DMS 273 treated with DMSO at 0.1 percent for 48 hours (cell line): ENCODE data around the gene ARFGAP2.

Experiments used
- DNase-seq: peaks from one replicate; lab custom pipeline; 2025; lab: John Stamatoyannopoulos, UW

The ARFGAP2 gene

GRCh38 chr11:47187723-47188122 is 11.0 kb upstream of the ARFGAP2 start:
- no peak for DNase-seq

- no peak for DNase-seq
Observed at GRCh38 chr11:47186700-47187695, 10.3 kb upstream of the ARFGAP2 start.

GRCh38 chr11:47186076-47186699 is 9.5 kb upstream of the ARFGAP2 start, which contains the start of gene PACSIN3:
TSS of gene PACSIN3 (minus strand) at chr11:47186434. CDS start at chr11:47182727, 3,707 bp downstream.
- DNase-seq, result no peak

GRCh38 chr11:47185305-47186075 is 8.8 kb upstream of the ARFGAP2 start:
- DNase-seq, result no peak

- no peak for DNase-seq
Observed at GRCh38 chr11:47184711-47185304, 8.1 kb upstream of the ARFGAP2 start.

- DNase-seq, result no peak
Observed at GRCh38 chr11:47183969-47184368, 7.3 kb upstream of the ARFGAP2 start.

- no peak for DNase-seq
Observed at GRCh38 chr11:47183031-47183856, 6.6 kb upstream of the ARFGAP2 start.

- no peak for DNase-seq
Observed at GRCh38 chr11:47182380-47182779, 5.7 kb upstream of the ARFGAP2 start.

GRCh38 chr11:47181271-47181670 is 4.6 kb upstream of the ARFGAP2 start:
- DNase-seq, result no peak

GRCh38 chr11:47180006-47180787 is 3.5 kb upstream of the ARFGAP2 start:
- DNase-seq, result no peak

- DNase-seq, result no peak
Observed at GRCh38 chr11:47179655-47179991, 2.9 kb upstream of the ARFGAP2 start.

GRCh38 chr11:47178737-47179654 is 2.3 kb upstream of the ARFGAP2 start:
- no peak for DNase-seq

GRCh38 chr11:47178316-47178715 is 1.6 kb upstream of the ARFGAP2 start:
- DNase-seq, result no peak

GRCh38 chr11:47177846-47178245 is 1.2 kb upstream of the ARFGAP2 start:
- no peak for DNase-seq

GRCh38 chr11:47177229-47177845 is 658 bp upstream of the ARFGAP2 start:
- peak; percentile 74 for DNase-seq

- DNase-seq, result no peak
Observed at GRCh38 chr11:47175746-47176327, 842 bp downstream of the ARFGAP2 start.

- no peak for DNase-seq
Observed at GRCh38 chr11:47172740-47173336, 3.8 kb downstream of the ARFGAP2 start.

- DNase-seq, result no peak
Observed at GRCh38 chr11:47171856-47172255, 4.8 kb downstream of the ARFGAP2 start.
